H9 (cell line): ENCODE results near the gene NR1D1. TPM values are rescaled to one million over a fixed set of nuclear protein-coding genes. Genes with fewer than 3 reads are reported as not detected.
A peak's percentile ranks its signal among the peaks of the same experiment; 100 is the strongest.

Experiments
- DNase-seq: peaks from one replicate; pipeline ENCODE4 v3.0.0-alpha.2; 2017
- H2AFZ ChIP-seq: one replicate; pipeline ENCODE4 v1.6.1; 2013; ENCODE audit warnings: mild to moderate bottlenecking, low read length, control low read depth, moderate library complexity
- H2AK5ac ChIP-seq: 2 replicates; pipeline ENCODE4 v1.6.1; 2013; ENCODE audit warnings: low read length, control low read depth, mixed read lengths; ENCODE audit not compliant: insufficient read length
- H2BK120ac ChIP-seq: one replicate; pipeline ENCODE4 v1.6.1; 2013; ENCODE audit warnings: low read depth, mild to moderate bottlenecking, low read length, control low read depth, inconsistent platforms; ENCODE audit not compliant: poor library complexity, severe bottlenecking
- H2BK12ac ChIP-seq: 2 replicates; pipeline ENCODE4 v1.6.1; 2013; ENCODE audit warnings: low read length, control low read depth, mixed read lengths, low read depth; ENCODE audit not compliant: insufficient read length
- H2BK15ac ChIP-seq: 2 replicates; pipeline ENCODE4 v1.6.1; 2013; ENCODE audit warnings: low read depth, low read length, control low read depth
- H2BK20ac ChIP-seq: one replicate; pipeline ENCODE4 v1.6.1; 2013; ENCODE audit warnings: low read depth, mild to moderate bottlenecking, low read length, control low read depth, inconsistent platforms; ENCODE audit not compliant: poor library complexity, severe bottlenecking
- H2BK5ac ChIP-seq: 2 replicates; pipeline ENCODE4 v1.6.1; 2013; ENCODE audit warnings: low read length, control low read depth, mixed read lengths; ENCODE audit not compliant: insufficient read length
- H3K14ac ChIP-seq: 2 replicates; pipeline ENCODE4 v1.6.1; 2013; ENCODE audit warnings: low read length, control low read depth; ENCODE audit not compliant: insufficient read depth
- H3K18ac ChIP-seq: 2 replicates; pipeline ENCODE4 v1.6.1; 2013; ENCODE audit warnings: low read depth, mild to moderate bottlenecking, mixed read lengths, low read length, control low read depth; ENCODE audit not compliant: insufficient read length
- H3K23ac ChIP-seq: 2 replicates; pipeline ENCODE4 v1.6.1; 2013; ENCODE audit warnings: low read length, control low read depth, mixed read lengths, low read depth; ENCODE audit not compliant: insufficient read length
- H3K23me2 ChIP-seq: 2 replicates; pipeline ENCODE4 v1.6.1; 2013; ENCODE audit warnings: low read depth, mild to moderate bottlenecking, mixed read lengths, low read length, control low read depth; ENCODE audit not compliant: insufficient read length, poor library complexity, severe bottlenecking
- H3K27ac ChIP-seq: 2 replicates; pipeline ENCODE4 v1.5.1; 2013; ENCODE audit warnings: low read length, control low read depth, mixed read lengths, low read depth; ENCODE audit not compliant: insufficient read length
- H3K27me3 ChIP-seq: 2 replicates; pipeline ENCODE4 v1.6.1; 2013; ENCODE audit warnings: low read length, control low read depth, inconsistent platforms; ENCODE audit not compliant: insufficient read depth
- H3K4ac ChIP-seq: 2 replicates; pipeline ENCODE4 v1.6.1; 2013; ENCODE audit warnings: low read depth, mild to moderate bottlenecking, control low read depth, inconsistent platforms, low read length, moderate library complexity
- H3K4me1 ChIP-seq: 2 replicates; pipeline ENCODE4 v1.6.1; 2013; ENCODE audit warnings: low read length, control low read depth, inconsistent platforms; ENCODE audit not compliant: insufficient read depth
- H3K4me2 ChIP-seq: 2 replicates; pipeline ENCODE4 v1.6.1; 2013; ENCODE audit warnings: low read length, control low read depth, mixed read lengths; ENCODE audit not compliant: insufficient read length, insufficient read depth
- H3K56ac ChIP-seq: 2 replicates; pipeline ENCODE4 v1.6.1; 2013; ENCODE audit warnings: low read depth, mild to moderate bottlenecking, mixed read lengths, low read length, control low read depth; ENCODE audit not compliant: insufficient read length
- H3K79me1 ChIP-seq: 2 replicates; pipeline ENCODE4 v1.6.1; 2013; ENCODE audit warnings: low read depth, mild to moderate bottlenecking, moderate library complexity, low read length, control low read depth, inconsistent platforms; ENCODE audit not compliant: insufficient read depth, poor library complexity, severe bottlenecking
- H3K79me2 ChIP-seq: 2 replicates; pipeline ENCODE4 v1.6.1; 2013; ENCODE audit warnings: low read length, control low read depth, inconsistent platforms; ENCODE audit not compliant: insufficient read depth
- H3K9ac ChIP-seq: 2 replicates; pipeline ENCODE4 v1.6.1; 2013; ENCODE audit warnings: low read length, control low read depth, mixed read lengths; ENCODE audit not compliant: insufficient read length; ENCODE audit errors: extremely low read depth
- H3K9me3 ChIP-seq: one replicate; pipeline ENCODE4 v1.6.1; 2013; ENCODE audit warnings: low read depth, low read length, inconsistent platforms; ENCODE audit not compliant: control insufficient read depth
- H3T11ph ChIP-seq: one replicate; pipeline ENCODE4 v1.6.1; 2013; ENCODE audit warnings: mild to moderate bottlenecking, low read length, control low read depth, inconsistent platforms
- H4K20me1 ChIP-seq: one replicate; pipeline ENCODE4 v1.6.1; 2013; ENCODE audit not compliant: control insufficient read depth, insufficient read length, insufficient read depth
- H4K5ac ChIP-seq: 2 replicates; pipeline ENCODE4 v1.6.1; 2013; ENCODE audit warnings: low read depth, mild to moderate bottlenecking, mixed read lengths, low read length, control low read depth; ENCODE audit not compliant: insufficient read length
- H4K8ac ChIP-seq: replicated peaks from 2 replicates; pipeline ENCODE4 v1.6.1; 2013; ENCODE audit warnings: low read length, control low read depth, mixed read lengths, low read depth; ENCODE audit not compliant: insufficient read length
- H4K91ac ChIP-seq: 2 replicates; pipeline ENCODE4 v1.6.1; 2013; ENCODE audit warnings: low read depth, mild to moderate bottlenecking, moderate library complexity, mixed read lengths, low read length, control low read depth; ENCODE audit not compliant: insufficient read length
- H3K27ac Mint-ChIP-seq, 3 experiments: 2 replicates in 2 of 3; 3 replicates in 1 of 3; pipeline ENCODE4 v1.8.0; 2020 to 2021; ENCODE audit warnings: mixed read lengths in 3 of 3, mild to moderate bottlenecking in 1 of 3, moderate library complexity in 1 of 3
- H3K27me3 Mint-ChIP-seq: 2 replicates; pipeline ENCODE4 v1.8.0; 2021; ENCODE audit warnings: low read depth, mild to moderate bottlenecking, moderate library complexity, mixed read lengths
- H3K36me3 Mint-ChIP-seq, 3 experiments: 2 replicates in 2 of 3; 3 replicates in 1 of 3; pipeline ENCODE4 v1.8.0; 2020 to 2021; ENCODE audit warnings: low read depth in 3 of 3, mixed read lengths in 3 of 3; ENCODE audit not compliant: insufficient read depth in 1 of 3
- H3K4me1 Mint-ChIP-seq, 2 experiments: 2 replicates each; pipeline ENCODE4 v1.8.0; 2020; ENCODE audit warnings: mixed read lengths in 2 of 2
- H3K4me3 Mint-ChIP-seq, 2 experiments: 2 replicates in 1 of 2; 3 replicates in 1 of 2; pipeline ENCODE4 v1.8.0; 2020 to 2021; ENCODE audit warnings: mild to moderate bottlenecking in 2 of 2, mixed read lengths in 2 of 2, moderate library complexity in 1 of 2
- H3K9me3 Mint-ChIP-seq, 2 experiments: 2 replicates in 1 of 2; 3 replicates in 1 of 2; pipeline ENCODE4 v1.8.0; 2020; ENCODE audit warnings: mild to moderate bottlenecking in 2 of 2, mixed read lengths in 2 of 2, moderate library complexity in 1 of 2
- WGBS: extraction: QIAGEN DNeasy Blood & Tissue Kit; methylation state at CpG from one replicate; pipeline ENCODE4 v1.1.7; 2013; ENCODE audit warnings: missing lambda C conversion rate, low lambda C conversion rate, mixed read lengths; ENCODE audit not compliant: insufficient read length; ENCODE audit errors: extremely low coverage; 5-methylcytosine and 5-hydroxymethylcytosine counted together
- total RNA-seq: library from RNA; stranded (reverse); gene quantifications from 2 replicates; pipeline ENCODE4 v1.2.1, GENCODE V29; 2021
- TF ChIP-seq, protein P1 (sequence below): fragments of 200-600 bp; sonication (generic); conservative IDR thresholded peaks from 3 replicates; pipeline ENCODE4 v1.8.0; 2021; ENCODE audit warnings: antibody characterized with exemption, mild to moderate bottlenecking

NR1D1 gene
- total RNA-seq, 1 experiment from 2014 or later: 8.6 TPM

DNA sequence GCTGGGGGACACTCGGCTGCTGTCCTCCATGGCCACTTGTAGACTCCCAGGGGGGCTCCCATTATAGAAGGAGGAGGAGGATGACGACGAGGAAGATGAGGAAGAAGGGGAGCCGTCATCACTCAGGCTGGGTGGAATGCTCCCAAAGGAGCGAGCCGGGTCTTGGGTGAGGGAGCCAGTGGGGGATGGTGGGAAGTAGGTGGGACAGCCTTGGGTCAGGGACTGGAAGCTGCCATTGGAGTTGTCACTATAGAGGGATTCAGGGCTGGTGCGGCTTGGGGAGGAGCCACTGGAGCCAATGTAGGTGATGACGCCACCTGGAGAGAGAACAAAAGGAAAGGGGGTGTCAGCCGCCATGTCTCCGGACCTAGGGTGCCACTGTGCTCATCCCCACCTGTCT, 3.3 kb downstream of the NR1D1 start:
- Histone ChIP-seq H3K9ac (no peak overlapping the region), H3K23me2 (peaks cover 15% of the 10 kb centered on the region), H2BK120ac (no peak overlapping the region), H3T11ph (no peak overlapping the region), H3K56ac (no peak overlapping the region), H2AFZ (no peak overlapping the region), H3K79me2 (no peaks in the 10 kb centered on the region), H3K18ac (no peak overlapping the region), H3K4me2 (no peak overlapping the region), H4K5ac (no peak overlapping the region), H3K23ac (no peak overlapping the region), H3K9me3 (no peaks in the 10 kb centered on the region), H3K27ac (no peak overlapping the region), H4K20me1 (no peaks in the 10 kb centered on the region), H4K8ac (no peak overlapping the region), H2BK15ac (no peak overlapping the region), H2AK5ac (no peak overlapping the region), H4K91ac (no peak overlapping the region), H3K4me1 (peaks cover 6% of the 10 kb centered on the region; the same call in 1 of the 2 replicates), H3K4ac (no peak overlapping the region), H2BK12ac (no peak overlapping the region), H3K27me3 (peaks cover 8% of the 10 kb centered on the region; the same call in 1 of the 2 replicates), H2BK5ac (no peak overlapping the region), H3K14ac (no peak overlapping the region), H2BK20ac (no peak overlapping the region), H3K79me1 (no peaks in the 10 kb centered on the region)
- no CpG with 5 or more reads among the region's 10 CpGs for WGBS
- H3K4me1 Mint-ChIP-seq: peaks cover 35 to 52% of the 10 kb centered on the region in 2 experiments
- H3K27ac Mint-ChIP-seq: no peak overlapping the region
- H3K27me3 Mint-ChIP-seq: peaks cover 34% of the 10 kb centered on the region
- H3K36me3 Mint-ChIP-seq: peaks cover 30 to 51% (median 33%) of the 10 kb centered on the region in 3 experiments
- peaks cover 0 to 7% of the 10 kb centered on the region in 2 experiments; a peak in 2 of 5 replicates for H3K9me3 Mint-ChIP-seq
- TF ChIP-seq, protein P1, sequence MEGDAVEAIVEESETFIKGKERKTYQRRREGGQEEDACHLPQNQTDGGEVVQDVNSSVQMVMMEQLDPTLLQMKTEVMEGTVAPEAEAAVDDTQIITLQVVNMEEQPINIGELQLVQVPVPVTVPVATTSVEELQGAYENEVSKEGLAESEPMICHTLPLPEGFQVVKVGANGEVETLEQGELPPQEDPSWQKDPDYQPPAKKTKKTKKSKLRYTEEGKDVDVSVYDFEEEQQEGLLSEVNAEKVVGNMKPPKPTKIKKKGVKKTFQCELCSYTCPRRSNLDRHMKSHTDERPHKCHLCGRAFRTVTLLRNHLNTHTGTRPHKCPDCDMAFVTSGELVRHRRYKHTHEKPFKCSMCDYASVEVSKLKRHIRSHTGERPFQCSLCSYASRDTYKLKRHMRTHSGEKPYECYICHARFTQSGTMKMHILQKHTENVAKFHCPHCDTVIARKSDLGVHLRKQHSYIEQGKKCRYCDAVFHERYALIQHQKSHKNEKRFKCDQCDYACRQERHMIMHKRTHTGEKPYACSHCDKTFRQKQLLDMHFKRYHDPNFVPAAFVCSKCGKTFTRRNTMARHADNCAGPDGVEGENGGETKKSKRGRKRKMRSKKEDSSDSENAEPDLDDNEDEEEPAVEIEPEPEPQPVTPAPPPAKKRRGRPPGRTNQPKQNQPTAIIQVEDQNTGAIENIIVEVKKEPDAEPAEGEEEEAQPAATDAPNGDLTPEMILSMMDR: no peak
- no peak for DNase-seq
- peak overlapping the region in 1 of 2 experiments; percentile 31; a peak in 1 of 5 replicates for H3K4me3 Mint-ChIP-seq
